NOMO-1 treated with dmso at 0.1 percent for 144 hours (cell line): ENCODE results near the gene COPG1.

Source experiments
- DNase-seq: peaks from one replicate; lab custom pipeline; 2025; ENCODE audit not compliant: unreplicated experiment; lab: John Stamatoyannopoulos, UW

Gene COPG1

DNA sequence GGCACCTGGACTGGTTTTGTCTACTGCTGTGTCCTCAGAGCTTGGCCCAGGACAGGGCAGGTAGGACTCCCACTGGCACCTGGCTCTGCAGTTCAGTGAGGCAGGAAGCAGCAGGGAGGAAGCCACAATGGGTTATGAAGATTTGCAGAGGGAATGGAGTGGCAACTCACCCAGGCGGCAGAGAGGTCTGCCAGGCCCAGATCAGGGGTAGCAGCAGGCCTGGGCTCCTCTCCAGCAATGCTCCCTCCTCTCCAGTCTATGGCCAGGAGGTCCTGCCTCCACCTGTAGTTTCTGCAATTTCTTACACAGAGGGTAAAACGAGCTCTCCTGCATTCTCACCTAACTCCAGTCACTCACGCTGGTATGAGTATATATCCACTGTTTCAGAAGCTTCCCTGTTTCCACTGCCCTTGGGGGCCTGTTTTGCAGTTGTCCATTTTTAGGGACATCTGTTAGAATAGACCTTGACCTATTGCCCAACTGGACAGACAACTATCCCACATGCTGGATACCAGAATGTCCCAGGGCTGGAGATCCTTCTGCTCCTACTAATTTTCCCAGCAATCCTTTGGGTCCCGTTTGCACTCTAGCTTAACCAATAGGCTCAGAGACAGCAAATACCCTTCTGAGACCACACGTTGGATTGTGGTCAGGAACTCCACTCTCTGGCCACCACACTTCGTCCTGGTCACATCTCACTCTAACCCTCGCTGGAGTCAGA lies 64.4 kb downstream of the COPG1 start:
- no peak for DNase-seq

GRCh38 chr3:129314386-129315222 lies 65.2 kb downstream of the COPG1 start:
- DNase-seq = peak; percentile 93

GRCh38 chr3:129315223-129315997 lies 66.0 kb downstream of the COPG1 start:
- DNase-seq = no peak

GRCh38 chr3:129315998-129316247 lies 66.5 kb downstream of the COPG1 start:
- DNase-seq = peak; percentile 70

DNA sequence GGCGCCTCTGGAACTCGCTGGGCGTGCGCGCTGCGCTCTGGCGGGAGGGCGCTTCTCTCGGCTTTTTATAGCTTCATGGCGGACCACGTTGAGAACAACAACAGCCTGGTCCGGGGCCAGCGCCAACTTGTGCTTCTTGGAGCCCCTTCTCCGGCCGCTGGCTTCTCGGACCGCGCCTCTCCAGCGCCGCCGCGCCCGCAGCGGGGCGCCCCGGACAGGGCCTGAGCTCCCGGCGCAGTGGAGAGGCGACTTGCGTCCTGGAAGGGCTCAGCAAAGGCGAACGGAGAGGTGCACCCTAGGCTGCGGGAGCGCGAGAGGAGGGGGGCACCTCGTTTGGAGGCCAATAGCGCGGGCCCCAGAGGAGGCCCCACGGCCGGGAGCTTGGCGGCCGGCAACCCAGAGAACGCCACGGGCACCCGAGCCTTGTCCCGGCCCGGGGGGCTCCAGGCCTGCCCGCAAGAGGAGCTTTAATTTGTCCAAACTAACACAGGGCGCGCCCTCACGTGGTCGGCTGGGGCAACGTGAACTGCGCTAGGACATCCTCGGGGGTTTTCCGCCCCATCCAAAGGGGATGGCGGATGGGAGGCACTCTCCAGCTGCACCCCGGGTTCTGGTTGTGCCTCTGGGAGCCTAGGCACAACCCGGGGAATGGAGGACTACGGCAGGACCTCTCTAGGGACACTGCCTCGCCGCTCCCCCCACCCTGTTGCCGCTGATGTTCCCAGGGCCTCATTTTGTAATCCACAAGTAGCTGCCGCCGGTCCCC lies 67.0 kb downstream of the COPG1 start:
- peak; percentile 47 for DNase-seq

- DNase-seq = no peak
Observed at GRCh38 chr3:129317014-129317771, 67.8 kb downstream of the COPG1 start.

DNA sequence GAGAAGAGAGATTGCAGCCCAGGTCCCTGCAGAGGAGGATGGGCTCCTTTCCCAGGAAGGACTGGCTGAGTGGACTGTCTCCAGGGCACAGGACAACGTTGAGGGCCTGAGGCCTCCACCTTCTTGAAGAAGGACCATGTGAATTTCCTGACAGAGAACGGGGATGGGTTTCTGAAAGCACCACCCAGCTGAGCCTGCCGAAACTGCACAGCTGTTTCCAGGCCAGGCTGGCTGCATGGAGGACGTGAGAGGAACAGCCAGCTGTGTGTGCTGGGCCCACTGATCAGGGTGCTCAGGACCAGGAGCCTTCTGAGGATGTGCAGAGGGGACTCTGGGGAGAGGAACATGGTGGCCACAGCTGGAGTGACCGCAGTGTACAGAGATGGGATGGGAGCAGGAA lies 68.4 kb downstream of the COPG1 start:
- no peak for DNase-seq

DNA sequence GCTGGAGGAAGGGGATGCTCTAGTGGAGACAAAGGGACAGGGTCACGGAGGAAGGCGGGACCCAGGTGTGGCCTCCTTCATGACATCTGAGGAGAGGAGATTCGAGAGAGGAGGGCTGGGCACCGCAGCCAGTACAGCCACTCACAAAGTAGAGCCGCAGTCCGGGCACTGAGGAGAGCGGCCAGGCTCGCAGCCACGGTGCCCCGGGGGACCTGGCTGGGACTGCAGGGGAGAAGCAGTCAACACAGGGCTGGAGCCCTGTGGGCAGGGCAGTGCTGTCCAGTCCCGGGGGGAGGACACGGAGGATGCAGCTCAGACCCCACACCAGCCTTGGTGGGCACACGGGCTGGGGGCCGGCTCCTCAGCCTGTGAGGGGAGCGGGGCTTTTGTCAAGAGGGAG lies 69.5 kb downstream of the COPG1 start:
- DNase-seq = no peak

DNA sequence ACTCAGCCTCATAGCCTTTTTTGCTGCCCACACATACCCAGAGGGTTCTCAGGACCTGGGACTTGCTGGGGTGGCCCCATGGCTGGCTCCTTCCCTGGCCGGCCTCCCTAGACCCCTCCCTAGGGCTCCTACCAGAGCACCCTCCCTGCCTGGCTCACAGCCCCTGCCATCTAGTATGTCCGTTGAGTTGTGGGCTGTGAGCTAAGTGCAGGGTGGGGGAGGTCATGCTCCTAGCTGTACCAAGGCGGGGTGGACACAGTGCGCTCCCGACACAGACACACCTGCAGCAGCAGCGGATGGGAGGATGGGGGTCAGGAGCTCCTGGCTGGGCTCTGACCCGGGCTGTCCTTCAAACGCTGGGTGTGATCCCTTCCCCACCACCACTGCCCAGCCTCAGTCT lies 70.9 kb downstream of the COPG1 start:
- DNase-seq = no peak

DNA sequence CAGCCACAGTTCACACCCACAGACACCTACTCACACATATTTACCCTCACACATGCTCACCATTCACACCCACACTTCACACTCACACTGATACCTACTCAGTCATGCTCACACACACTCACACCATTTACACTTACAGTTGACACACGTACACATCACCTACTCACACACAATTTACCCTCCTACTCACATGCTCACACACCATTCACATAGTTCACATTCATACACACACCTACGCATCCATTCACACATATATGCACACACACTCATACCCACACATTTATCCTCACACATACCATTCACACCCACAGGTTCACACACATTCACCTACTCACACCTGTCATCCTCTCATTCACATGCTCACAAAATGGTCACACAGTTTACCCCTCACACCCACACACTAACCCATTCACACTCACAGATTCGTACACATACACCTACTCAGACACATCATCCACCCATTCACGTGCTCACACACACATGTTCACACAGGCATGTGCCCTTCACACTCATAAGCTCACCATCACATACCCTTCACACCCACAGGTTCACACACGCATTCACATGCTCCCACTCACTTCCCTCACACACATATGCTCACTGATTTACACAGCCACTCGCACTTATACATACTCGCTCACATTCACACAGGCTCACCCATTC lies 71.5 kb downstream of the COPG1 start:
- DNase-seq = no peak

DNA sequence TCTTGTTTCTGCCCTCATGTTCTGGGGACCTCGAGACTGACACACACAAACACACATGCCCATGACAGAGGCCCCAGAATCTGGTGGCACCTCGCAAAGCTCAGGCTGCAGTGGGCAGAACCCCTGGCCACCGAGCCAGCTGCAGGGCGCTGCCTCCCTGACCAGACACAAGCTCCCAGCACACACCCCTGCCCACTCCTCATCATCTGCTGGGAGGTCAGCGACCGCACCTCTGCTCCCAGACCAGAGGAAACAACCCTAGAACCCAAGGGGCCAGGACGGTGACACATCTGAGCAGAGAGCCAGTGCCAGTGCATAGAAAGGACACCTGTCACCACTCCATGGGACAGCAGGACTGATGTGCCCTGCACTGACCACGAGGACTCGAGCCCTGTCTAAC lies 72.5 kb downstream of the COPG1 start:
- no peak for DNase-seq

DNA sequence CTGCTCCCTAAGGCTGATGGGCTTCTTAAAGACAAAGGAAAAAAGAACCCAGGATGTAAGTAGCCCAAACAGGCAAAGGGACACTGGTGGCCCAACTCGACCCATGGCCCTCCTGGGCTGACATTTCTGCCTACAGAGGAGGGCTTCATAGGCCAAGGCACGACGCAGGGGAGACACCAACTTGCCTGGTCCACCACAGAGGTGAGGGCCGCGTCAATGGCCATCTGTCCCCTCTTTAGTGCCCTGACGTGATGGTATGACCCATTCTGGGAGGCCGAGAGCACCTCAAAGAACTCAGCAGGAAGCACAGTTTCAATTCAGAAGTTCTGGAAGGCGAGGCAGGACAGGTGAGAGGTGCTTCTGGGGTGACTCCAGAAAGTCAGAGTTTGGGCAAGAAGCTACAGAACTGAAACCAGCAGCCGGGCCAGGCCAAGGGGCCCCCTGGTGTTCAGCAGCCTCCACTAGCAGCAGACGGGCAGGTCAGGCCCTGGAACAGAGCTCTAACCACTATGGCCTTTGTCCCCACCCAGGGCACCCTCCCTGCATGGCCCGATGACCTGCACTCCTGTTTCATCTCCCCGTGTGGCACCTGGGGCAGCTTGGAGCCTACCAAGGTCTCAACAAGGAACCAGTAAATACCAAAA lies 74.4 kb downstream of the COPG1 start:
- DNase-seq = no peak

GRCh38 chr3:129324855-129325254 lies 75.4 kb downstream of the COPG1 start:
- no peak for DNase-seq

- no peak for DNase-seq
Observed at GRCh38 chr3:129325383-129325782, 76.0 kb downstream of the COPG1 start.

- no peak for DNase-seq
Observed at GRCh38 chr3:129326138-129326537, 76.7 kb downstream of the COPG1 start.

- DNase-seq = no peak
Observed at GRCh38 chr3:129326595-129326994, 77.2 kb downstream of the COPG1 start.
